GM12878 (cell line): ENCODE measurements around the gene WHRN. TPM values are rescaled to one million over a fixed set of nuclear protein-coding genes. Genes with fewer than 3 reads are reported as not detected.

Experiments used
- ATAC-seq: fragments of 200-7000 bp; cut with Tn5 transposase; 3 replicates; pipeline ENCODE4 v1.9.1; 2020; ENCODE audit warnings: mild to moderate bottlenecking, moderate library complexity
- BruUV-seq: library from RNA; stranded (reverse); fragments of 400-500 nt; replicated peaks from 2 replicates; lab custom pipeline; 2021; lab: Mats Ljungman, UMichigan
- CTCF ChIA-PET: fragments of 300-600 bp; sonication (Branson Sonifier 250); formaldehyde crosslinking; extraction: SDS; loops from one replicate; lab custom pipeline; 2021; ENCODE audit warnings: inconsistent platforms; lab: Yijun Ruan, JAX
- POLR2A ChIA-PET: fragments of 350-600 bp; formaldehyde crosslinking; extraction: SDS; loops from one replicate; lab custom pipeline; 2021; ENCODE audit warnings: inconsistent platforms; lab: Charles Lee
- RAD21 ChIA-PET: fragments of 300-600 bp; sonication (Branson Sonifier 250); formaldehyde crosslinking; loops from one replicate; lab custom pipeline; 2023; ENCODE audit warnings: antibody characterized with exemption; ENCODE audit not compliant: unreplicated experiment; lab: Charles Lee
- SMC1A ChIA-PET: fragments of 300-600 bp; sonication (Branson Sonifier 250); formaldehyde crosslinking; loops from one replicate; lab custom pipeline; 2023; ENCODE audit not compliant: unreplicated experiment, uncharacterized antibody; lab: Charles Lee
- DNase-seq: peaks from one replicate; pipeline ENCODE4 v3.0.0-alpha.2; 2011; ENCODE audit warnings: low read depth, low spot score
- FAIRE-seq: peaks from 3 replicates; lab custom pipeline; 2011; peaks lifted over from hg19 to GRCh38; lab: Jason Lieb, UNC
- H2AFZ ChIP-seq: 2 replicates; pipeline ENCODE4 v1.6.0; 2011; ENCODE audit warnings: low read depth, low read length, control low read depth; ENCODE audit not compliant: control insufficient read depth
- H3K27ac ChIP-seq: 2 replicates; pipeline ENCODE4 v1.5.1; 2011; ENCODE audit warnings: control low read depth; ENCODE audit not compliant: control insufficient read depth, insufficient read depth
- H3K27me3 ChIP-seq, 2 experiments: replicated peaks in 1 of 2; 2 replicates each; pipeline versions ENCODE4 v1.6.0 to v1.6.1; 2011; ENCODE audit warnings: low read length in 1 of 2; ENCODE audit not compliant: control insufficient read depth in 2 of 2, insufficient read depth in 2 of 2
- H3K36me3 ChIP-seq, 2 experiments: 2 replicates each; pipeline ENCODE4 v1.5.1; 2011; ENCODE audit warnings: low read length in 1 of 2; ENCODE audit not compliant: control insufficient read depth in 2 of 2, insufficient read depth in 2 of 2
- H3K4me1 ChIP-seq: 2 replicates; pipeline ENCODE4 v1.6.1; 2011; ENCODE audit warnings: mild to moderate bottlenecking, low read length, moderate library complexity, mixed read lengths; ENCODE audit not compliant: control insufficient read depth, insufficient read depth
- H3K4me2 ChIP-seq: 2 replicates; pipeline ENCODE4 v1.6.0; 2011; ENCODE audit warnings: control low read depth; ENCODE audit not compliant: control insufficient read depth, insufficient read depth
- H3K4me3 ChIP-seq: fragments of 200-600 bp; sonication (generic); 2 replicates; pipeline ENCODE4 v1.5.1; 2016
- H3K79me2 ChIP-seq: 2 replicates; pipeline ENCODE4 v1.6.0; 2011; ENCODE audit warnings: low read length; ENCODE audit not compliant: control insufficient read depth, insufficient read depth
- H3K9ac ChIP-seq: 2 replicates; pipeline ENCODE4 v1.8.0; 2011; ENCODE audit warnings: low read length, control low read depth, mixed read lengths; ENCODE audit not compliant: control insufficient read depth, insufficient read depth
- H3K9me3 ChIP-seq: replicated peaks from 3 replicates; pipeline ENCODE4 v1.5.1; 2011; ENCODE audit warnings: mild to moderate bottlenecking, low read length; ENCODE audit not compliant: control insufficient read depth, insufficient read depth
- H4K20me1 ChIP-seq: 2 replicates; pipeline ENCODE4 v1.6.0; 2011; ENCODE audit not compliant: control insufficient read depth, insufficient read depth
- BACH1 ChIP-seq: fragments of 450-650 bp; IDR thresholded peaks from 2 replicates; pipeline ENCODE4 v1.6.1; 2017; ENCODE audit warnings: mild to moderate bottlenecking, borderline replicate concordance
- BMI1 ChIP-seq: fragments of 450-650 bp; IDR thresholded peaks from 2 replicates; pipeline ENCODE4 v1.6.1; 2016; ENCODE audit warnings: mild to moderate bottlenecking, moderate library complexity, borderline replicate concordance
- BRCA1 ChIP-seq: IDR thresholded peaks from 2 replicates; pipeline ENCODE4 v1.6.1; 2011; ENCODE audit warnings: low read depth, low read length, improper control_type of control experiment
- KDM1A ChIP-seq: fragments of 200-600 bp; sonication (generic); IDR thresholded peaks from 2 replicates; pipeline ENCODE4 v1.6.1; 2016; ENCODE audit warnings: borderline replicate concordance
- KLF5 ChIP-seq: fragments of 450-650 bp; IDR thresholded peaks from 2 replicates; pipeline ENCODE4 v1.6.1; 2014; ENCODE audit warnings: mild to moderate bottlenecking; ENCODE audit not compliant: partially characterized antibody
- MTA2 ChIP-seq: fragments of 450-650 bp; IDR thresholded peaks from 2 replicates; pipeline ENCODE4 v1.6.1; 2016; ENCODE audit warnings: low read depth, mild to moderate bottlenecking, moderate library complexity
- RAD51 ChIP-seq: fragments of 450-650 bp; IDR thresholded peaks from 2 replicates; pipeline ENCODE4 v1.6.1; 2016; ENCODE audit warnings: moderate library complexity, mild to moderate bottlenecking, inconsistent platforms
- RFX5 ChIP-seq: IDR thresholded peaks from 2 replicates; pipeline ENCODE4 v1.6.1; 2011; ENCODE audit warnings: low read depth, low read length, improper control_type of control experiment
- SREBF1 ChIP-seq: IDR thresholded peaks from 2 replicates; pipeline ENCODE4 v1.6.1; 2012; ENCODE audit warnings: mild to moderate bottlenecking, low read length
- TCF12 ChIP-seq: IDR thresholded peaks from 2 replicates; pipeline ENCODE4 v1.6.1; 2011; ENCODE audit warnings: low read depth, mild to moderate bottlenecking, low read length
- YY1 ChIP-seq: IDR thresholded peaks from 2 replicates; pipeline ENCODE4 v1.6.1; 2011; ENCODE audit warnings: low read depth, mild to moderate bottlenecking, low read length
- WGBS: methylation state at CpG from one replicate; pipeline ENCODE4 v1.1.6; 2016; ENCODE audit warnings: low lambda C conversion rate; ENCODE audit not compliant: insufficient replicate concordance, insufficient coverage; ENCODE audit errors: missing lambda C conversion rate; 5-methylcytosine and 5-hydroxymethylcytosine counted together
- in situ Hi-C: fragments of 300-500 bp; cut with MboI; formaldehyde crosslinking; loops from 9 replicates; pipeline ENCODE4 v1.14.3; 2018; ENCODE audit warnings: mixed read lengths
- intact Hi-C: fragments of 100-400 bp; cut with micrococcal nuclease; formaldehyde crosslinking; loops from one replicate; pipeline ENCODE4 v1.14.2; 2022; ENCODE audit not compliant: unreplicated experiment
- polyA plus RNA-seq, 11 experiments: library from polyadenylated mRNA; depleted of rRNA in 4 of 11; unstranded in 6 of 11; stranded (reverse) in 5 of 11; fragments of >200 nt; fragmentation: Nextera tagmentation in 4 of 11; fragmentation: Illumina TruSeq in 1 of 11; extraction: Ambion mirVana in 4 of 11; extraction: Trizol in 1 of 11; gene quantifications; 1 replicate in 1 of 11; 2 replicates in 10 of 11; pipeline versions ENCODE4 v1.2.1 to v1.2.3, GENCODE V29; 2011 to 2016; ENCODE audit warnings: inconsistent platforms in 2 of 11, missing spikeins in 2 of 11, low read depth in 1 of 11
- total RNA-seq, 4 experiments: library from RNA; depleted of rRNA in 3 of 4; stranded (reverse); fragments of >200 nt in 3 of 4; fragmentation: Illumina TruSeq in 1 of 4; extraction: Trizol in 1 of 4; gene quantifications; 2 replicates each; pipeline versions ENCODE4 v1.2.1 to v1.2.3, GENCODE V29; 2013 to 2021
- TF ChIP-seq, protein P1 (sequence below): fragments of 450-650 bp; IDR thresholded peaks from 2 replicates; pipeline ENCODE4 v1.6.1; 2017; ENCODE audit warnings: low read depth, mild to moderate bottlenecking, moderate library complexity
- TF ChIP-seq, protein P2 (sequence below): fragments of 450-650 bp; IDR thresholded peaks from 2 replicates; pipeline ENCODE4 v1.6.1; 2017; ENCODE audit warnings: antibody characterized with exemption, mild to moderate bottlenecking, moderate library complexity
- TF ChIP-seq, protein P3 (sequence below): IDR thresholded peaks from 2 replicates; pipeline ENCODE4 v1.6.1; 2011; ENCODE audit warnings: low read depth, mild to moderate bottlenecking, low read length, moderate library complexity, borderline replicate concordance; ENCODE audit errors: extremely low read depth
- TF ChIP-seq, protein P4 (sequence below): fragments of 450-650 bp; IDR thresholded peaks from 2 replicates; pipeline ENCODE4 v1.6.1; 2016; ENCODE audit warnings: mild to moderate bottlenecking

The WHRN gene
- total and polyA plus RNA-seq, 10 of the 15 experiments (the other 5 are each of a cell fraction or from before 2014, with no cell fraction given) = 0.04 to 18.2 (median 0.68) TPM; not detected in 1

DNA sequence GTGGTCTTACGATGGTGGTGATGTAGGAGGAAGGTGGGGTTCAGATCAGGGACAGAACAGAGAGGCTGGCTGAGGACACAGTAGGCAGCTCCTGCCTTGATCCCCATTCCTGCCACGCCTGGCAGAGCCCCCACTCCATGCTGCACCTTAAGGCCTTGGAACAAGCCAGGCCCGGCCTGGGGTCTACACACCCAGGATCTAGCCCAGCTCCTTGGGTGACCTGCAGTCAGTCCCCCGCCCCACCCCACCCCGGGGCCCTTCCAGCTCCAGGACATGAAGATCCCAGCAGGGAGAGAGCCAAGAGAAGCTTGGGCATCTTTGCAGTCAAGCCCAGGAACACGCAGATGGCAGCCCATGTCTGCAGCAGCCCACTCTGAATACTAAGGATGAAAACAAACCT is 34.7 kb downstream of the WHRN start (continued):
- TF ChIP-seq, protein P1, sequence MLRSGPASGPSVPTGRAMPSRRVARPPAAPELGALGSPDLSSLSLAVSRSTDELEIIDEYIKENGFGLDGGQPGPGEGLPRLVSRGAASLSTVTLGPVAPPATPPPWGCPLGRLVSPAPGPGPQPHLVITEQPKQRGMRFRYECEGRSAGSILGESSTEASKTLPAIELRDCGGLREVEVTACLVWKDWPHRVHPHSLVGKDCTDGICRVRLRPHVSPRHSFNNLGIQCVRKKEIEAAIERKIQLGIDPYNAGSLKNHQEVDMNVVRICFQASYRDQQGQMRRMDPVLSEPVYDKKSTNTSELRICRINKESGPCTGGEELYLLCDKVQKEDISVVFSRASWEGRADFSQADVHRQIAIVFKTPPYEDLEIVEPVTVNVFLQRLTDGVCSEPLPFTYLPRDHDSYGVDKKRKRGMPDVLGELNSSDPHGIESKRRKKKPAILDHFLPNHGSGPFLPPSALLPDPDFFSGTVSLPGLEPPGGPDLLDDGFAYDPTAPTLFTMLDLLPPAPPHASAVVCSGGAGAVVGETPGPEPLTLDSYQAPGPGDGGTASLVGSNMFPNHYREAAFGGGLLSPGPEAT = no peak
- no peak for TF ChIP-seq RAD51

DNA sequence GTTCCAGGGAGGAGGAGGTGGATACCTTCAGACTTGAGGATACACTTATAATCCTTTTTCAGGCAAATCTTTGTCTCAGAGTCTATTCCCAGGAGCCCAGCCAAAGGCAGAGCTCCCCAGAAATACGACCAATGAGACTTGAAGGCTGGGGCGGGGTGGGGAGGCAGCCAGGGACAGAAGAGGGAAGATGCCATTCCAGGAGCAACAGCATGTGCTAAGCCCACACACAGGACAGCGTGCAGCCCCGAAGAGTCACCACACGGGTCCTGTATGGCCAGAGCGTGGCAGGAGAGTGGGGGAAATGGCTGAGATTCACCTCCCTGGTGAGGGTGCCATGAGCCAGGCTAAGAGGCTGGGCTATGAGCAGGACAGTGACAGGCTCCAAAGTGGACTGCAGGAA is 35.2 kb downstream of the WHRN start:
- in situ Hi-C loops (no loop called here), intact Hi-C loops (no loop called here)
- DNase-seq = no peak
- Histone ChIP-seq H3K4me2 (no peak overlapping the region), H3K36me3 (no peaks in the 10 kb centered on the region; a peak in 1 of 4 replicates), H3K27me3 (peaks cover 0 to 2% of the 10 kb centered on the region in 2 experiments; a peak in 2 of 4 replicates), H4K20me1 (no peaks in the 10 kb centered on the region), H3K27ac (no peak overlapping the region), H3K9ac (no peak overlapping the region), H3K4me1 (no peaks in the 10 kb centered on the region), H3K79me2 (no peaks in the 10 kb centered on the region), H2AFZ (no peak overlapping the region), H3K9me3 (no peaks in the 10 kb centered on the region; the same call in 2 of the 3 replicates), H3K4me3 (no peak overlapping the region)
- ATAC-seq = no peak
- BruUV-seq = no TSS peak
- ChIA-PET POLR2A (interaction anchor here (0.6 kb wide), 1 partner anchor 85 kb away, joined by 3 read pairs; no protein-coding TSS in a partner anchor), CTCF (no interaction called here), SMC1A (no interaction called here), RAD21 (no interaction called here)
- 36% methylated on average over 6 of the region's 6 CpGs for WGBS
- no peak for FAIRE-seq
- TF ChIP-seq KDM1A (no peak), SREBF1 (no peak), BRCA1 (no peak), BACH1 (no peak), TCF12 (no peak), BMI1 (no peak), YY1 (no peak), KLF5 (no peak), RFX5 (no peak), MTA2 (no peak)
- TF ChIP-seq, protein P2, sequence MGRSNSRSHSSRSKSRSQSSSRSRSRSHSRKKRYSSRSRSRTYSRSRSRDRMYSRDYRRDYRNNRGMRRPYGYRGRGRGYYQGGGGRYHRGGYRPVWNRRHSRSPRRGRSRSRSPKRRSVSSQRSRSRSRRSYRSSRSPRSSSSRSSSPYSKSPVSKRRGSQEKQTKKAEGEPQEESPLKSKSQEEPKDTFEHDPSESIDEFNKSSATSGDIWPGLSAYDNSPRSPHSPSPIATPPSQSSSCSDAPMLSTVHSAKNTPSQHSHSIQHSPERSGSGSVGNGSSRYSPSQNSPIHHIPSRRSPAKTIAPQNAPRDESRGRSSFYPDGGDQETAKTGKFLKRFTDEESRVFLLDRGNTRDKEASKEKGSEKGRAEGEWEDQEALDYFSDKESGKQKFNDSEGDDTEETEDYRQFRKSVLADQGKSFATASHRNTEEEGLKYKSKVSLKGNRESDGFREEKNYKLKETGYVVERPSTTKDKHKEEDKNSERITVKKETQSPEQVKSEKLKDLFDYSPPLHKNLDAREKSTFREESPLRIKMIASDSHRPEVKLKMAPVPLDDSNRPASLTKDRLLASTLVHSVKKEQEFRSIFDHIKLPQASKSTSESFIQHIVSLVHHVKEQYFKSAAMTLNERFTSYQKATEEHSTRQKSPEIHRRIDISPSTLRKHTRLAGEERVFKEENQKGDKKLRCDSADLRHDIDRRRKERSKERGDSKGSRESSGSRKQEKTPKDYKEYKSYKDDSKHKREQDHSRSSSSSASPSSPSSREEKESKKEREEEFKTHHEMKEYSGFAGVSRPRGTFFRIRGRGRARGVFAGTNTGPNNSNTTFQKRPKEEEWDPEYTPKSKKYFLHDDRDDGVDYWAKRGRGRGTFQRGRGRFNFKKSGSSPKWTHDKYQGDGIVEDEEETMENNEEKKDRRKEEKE = no peak
- TF ChIP-seq, protein P3, sequence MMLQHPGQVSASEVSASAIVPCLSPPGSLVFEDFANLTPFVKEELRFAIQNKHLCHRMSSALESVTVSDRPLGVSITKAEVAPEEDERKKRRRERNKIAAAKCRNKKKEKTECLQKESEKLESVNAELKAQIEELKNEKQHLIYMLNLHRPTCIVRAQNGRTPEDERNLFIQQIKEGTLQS = no peak
- TF ChIP-seq, protein P4, sequence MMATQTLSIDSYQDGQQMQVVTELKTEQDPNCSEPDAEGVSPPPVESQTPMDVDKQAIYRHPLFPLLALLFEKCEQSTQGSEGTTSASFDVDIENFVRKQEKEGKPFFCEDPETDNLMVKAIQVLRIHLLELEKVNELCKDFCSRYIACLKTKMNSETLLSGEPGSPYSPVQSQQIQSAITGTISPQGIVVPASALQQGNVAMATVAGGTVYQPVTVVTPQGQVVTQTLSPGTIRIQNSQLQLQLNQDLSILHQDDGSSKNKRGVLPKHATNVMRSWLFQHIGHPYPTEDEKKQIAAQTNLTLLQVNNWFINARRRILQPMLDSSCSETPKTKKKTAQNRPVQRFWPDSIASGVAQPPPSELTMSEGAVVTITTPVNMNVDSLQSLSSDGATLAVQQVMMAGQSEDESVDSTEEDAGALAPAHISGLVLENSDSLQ = no peak
